GM18873 (cell line): Measurements from ENCODE around the gene LARP4B.

Experiments used
- ATAC-seq: cut with Tn5 transposase; IDR thresholded peaks from one replicate; pipeline ENCODE4 v1.9.1; 2021; ENCODE audit warnings: mild to moderate bottlenecking, moderate library complexity, moderate number of reproducible peaks; ENCODE audit not compliant: unreplicated experiment, low FRiP score

The LARP4B gene

GRCh38 chr10:812787-813186 lies 118.7 kb downstream of the LARP4B start:
- no peak for ATAC-seq

DNA sequence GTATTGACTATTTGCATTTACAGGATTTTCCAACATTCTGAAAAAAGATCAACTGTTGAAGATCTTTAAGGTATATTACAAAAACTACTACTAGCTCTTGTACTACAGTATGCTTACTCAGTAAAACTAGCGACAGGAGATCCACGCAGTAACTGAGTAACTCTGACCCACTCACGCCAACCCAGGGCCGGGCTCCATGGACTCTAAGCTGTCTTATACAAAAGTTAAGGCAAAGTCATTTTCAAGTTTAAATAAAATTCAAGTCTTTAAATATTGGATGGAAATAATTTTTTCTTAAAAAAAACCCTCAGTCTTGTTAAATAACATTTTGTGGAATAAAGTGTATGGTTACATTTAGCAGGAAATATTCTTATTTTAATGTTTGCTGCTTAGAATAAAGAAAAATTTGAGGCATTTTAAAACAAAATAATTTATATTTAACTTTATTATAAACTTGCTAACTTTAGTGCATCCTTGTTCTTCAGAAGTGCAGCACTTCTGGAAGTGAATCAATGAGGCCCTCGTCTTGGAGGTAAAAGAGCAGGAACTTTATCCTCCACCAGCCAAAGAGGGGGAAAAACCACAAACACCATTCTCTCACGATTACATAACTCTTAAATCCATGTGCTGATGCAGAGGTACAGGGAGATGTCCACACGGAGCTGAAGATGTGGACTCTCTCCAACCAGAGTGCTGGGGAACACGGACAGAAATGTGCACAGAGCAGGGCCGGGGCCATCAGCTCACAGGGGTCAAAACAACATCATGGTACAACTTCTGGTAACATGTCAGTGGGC lies 119.9 kb downstream of the LARP4B start:
- ATAC-seq: no peak

DNA sequence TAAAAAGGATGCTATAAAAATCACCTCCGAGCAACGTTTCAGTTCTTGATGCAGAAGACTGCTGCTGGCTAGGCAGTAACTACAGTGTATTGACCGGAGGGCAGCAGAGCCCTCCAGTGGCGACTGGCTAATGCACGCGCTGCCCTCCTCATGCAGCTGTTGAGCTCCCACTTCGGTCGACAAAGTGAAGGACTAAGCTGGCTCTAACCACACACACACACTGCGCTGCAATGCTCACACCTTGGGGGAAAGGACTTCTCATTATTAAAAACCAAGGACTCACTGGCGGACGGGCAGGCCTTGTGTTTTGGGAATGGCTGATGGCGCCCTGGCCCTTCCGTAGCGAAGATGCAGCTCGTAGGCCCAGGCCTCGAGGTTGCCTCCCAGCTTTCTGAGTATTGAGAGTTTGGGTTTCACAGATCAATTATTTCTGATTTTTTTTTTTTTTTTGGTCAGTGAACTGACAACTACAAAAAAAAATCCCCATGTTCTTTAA lies 121.1 kb downstream of the LARP4B start:
- no peak for ATAC-seq

GRCh38 chr10:809671-810350 lies 121.7 kb downstream of the LARP4B start:
- ATAC-seq: no peak

- no peak for ATAC-seq
These were observed 123.5 kb downstream of the LARP4B start for GRCh38 chr10:807958-808353.

GRCh38 chr10:807163-807957 lies 124.1 kb downstream of the LARP4B start:
- no peak for ATAC-seq

GRCh38 chr10:806451-807162 lies 124.9 kb downstream of the LARP4B start:
- no peak for ATAC-seq

- no peak for ATAC-seq
These were observed 125.7 kb downstream of the LARP4B start for GRCh38 chr10:805620-806305.

DNA sequence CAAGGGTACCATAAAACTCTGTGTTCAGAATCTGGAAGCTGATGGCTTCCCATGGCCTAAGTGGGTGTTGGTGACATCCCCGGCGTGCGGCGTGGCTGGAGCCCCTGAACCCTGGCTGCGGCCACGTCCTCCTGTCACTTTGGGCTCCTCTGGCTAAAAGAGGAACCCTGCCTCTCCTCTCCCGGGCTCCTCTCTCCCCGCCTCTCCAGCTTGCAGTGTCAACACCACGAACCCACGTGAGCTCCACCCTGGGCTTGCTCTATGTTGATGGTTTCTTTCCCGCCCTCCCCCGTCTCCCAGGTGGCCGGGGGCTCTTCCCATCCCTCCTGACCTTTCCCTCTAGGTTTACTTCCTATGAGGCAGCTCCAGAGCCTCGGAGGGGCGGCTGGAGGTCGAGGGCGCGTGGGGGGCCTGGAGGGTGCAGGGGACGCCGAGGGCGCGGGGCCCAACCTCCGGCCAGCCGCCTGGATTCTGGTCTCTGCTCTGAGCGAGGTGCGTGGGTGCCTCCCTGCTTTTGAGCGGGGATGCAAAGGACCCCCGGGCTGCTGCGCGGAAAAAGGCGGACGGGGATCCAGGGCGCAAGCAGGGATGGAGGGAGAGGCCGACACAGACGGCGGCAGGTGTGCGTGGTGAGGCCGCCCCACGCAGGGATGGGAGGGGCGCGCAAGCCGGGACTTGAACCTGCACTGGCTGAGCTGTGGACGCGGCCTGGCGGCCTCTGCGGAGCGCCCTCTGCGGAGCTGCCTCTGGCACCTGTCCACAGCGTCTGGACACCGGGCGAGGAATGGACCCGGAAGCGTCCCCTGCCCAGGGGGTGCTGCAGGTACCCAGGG lies 126.5 kb downstream of the LARP4B start:
- ATAC-seq: no peak

- ATAC-seq: no peak
These were observed 127.2 kb downstream of the LARP4B start for GRCh38 chr10:804191-804781.

GRCh38 chr10:803041-803741 lies 128.3 kb downstream of the LARP4B start:
- no peak for ATAC-seq

DNA sequence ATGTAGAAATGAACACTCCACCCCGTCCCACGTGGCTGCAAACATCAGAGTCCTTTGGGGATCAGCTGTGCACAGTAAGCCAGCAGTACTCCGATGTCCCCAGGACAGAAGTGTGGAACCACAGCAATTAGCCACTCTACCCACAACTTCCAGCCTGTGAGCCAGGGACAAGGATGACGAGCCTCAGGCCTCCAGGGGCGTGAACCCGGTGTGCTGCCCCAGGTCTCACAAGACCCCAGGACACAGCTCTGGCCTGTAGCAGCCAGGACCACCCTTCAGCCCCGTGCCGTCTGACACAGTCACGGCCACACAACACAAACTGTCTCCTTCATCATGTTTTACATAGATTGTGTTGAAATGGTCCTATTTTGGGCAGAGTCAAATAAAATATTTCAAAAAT lies 129.0 kb downstream of the LARP4B start:
- ATAC-seq: no peak

DNA sequence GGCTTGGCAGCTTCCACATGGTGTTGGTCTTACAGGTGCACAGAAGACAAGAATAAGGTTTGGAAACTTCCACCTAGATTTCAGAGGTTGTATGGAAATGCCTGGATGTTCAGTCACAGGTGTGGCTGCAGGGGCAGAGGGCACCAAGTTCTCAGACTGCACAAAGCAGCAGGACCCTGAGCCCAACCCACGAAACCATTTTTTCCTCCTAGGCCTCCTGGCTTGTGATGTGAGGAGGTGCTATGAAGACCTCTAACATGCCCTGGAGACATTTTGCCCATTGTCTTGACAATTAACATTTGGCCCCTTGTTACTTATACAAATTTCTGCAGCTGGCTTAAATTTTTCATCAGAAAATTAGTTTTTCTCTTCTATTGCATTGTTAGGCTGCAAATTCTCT lies 134.3 kb downstream of the LARP4B start:
- no peak for ATAC-seq

DNA sequence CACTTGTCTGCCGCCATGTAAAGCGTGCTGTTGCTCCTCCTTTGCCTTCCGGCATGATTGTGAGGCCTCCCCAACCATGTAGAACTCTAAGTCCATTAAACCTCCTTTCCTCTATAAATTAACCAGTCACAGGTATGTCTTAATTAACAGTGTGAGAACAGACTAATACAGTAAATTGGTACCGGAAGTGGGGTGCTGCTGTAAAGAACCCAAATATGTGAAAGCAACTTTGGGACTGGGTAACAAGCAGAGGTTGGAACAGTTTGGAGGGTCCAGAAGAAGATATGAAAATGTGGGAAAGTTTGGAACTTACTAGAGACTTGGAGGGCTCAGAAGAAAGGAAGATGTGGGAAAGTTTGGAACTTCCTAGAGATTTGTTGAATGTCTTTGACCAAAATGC lies 135.3 kb downstream of the LARP4B start:
- no peak for ATAC-seq

DNA sequence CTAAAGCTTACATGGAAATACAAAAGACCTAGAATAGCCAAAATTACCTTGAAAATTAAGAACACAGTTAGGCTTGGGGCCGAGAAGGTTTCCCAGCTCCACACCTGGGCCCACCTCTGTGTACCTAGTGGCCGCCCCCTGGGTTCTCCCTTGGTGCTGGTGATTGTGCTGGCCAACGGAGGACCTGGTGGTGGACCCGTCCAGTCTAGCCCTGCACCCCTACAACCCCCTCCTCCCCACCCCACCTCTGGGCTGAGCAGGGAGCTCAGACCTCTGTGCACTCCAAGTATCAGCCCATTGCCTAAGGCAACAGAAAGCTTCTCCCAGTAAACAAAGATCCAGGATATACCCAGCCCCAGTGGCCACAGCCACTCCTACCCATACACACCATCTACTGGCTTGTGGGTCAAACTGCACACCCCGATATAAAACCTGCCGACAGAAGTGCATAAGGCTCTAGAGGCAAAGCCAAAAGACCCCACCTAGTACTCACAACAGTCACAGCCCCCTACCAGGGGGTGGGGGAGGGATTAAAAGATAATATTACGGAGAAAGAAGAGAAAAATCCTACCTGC lies 137.0 kb downstream of the LARP4B start:
- ATAC-seq: no peak

- ATAC-seq: no peak
These were observed 138.8 kb downstream of the LARP4B start for GRCh38 chr10:792792-793100.

DNA sequence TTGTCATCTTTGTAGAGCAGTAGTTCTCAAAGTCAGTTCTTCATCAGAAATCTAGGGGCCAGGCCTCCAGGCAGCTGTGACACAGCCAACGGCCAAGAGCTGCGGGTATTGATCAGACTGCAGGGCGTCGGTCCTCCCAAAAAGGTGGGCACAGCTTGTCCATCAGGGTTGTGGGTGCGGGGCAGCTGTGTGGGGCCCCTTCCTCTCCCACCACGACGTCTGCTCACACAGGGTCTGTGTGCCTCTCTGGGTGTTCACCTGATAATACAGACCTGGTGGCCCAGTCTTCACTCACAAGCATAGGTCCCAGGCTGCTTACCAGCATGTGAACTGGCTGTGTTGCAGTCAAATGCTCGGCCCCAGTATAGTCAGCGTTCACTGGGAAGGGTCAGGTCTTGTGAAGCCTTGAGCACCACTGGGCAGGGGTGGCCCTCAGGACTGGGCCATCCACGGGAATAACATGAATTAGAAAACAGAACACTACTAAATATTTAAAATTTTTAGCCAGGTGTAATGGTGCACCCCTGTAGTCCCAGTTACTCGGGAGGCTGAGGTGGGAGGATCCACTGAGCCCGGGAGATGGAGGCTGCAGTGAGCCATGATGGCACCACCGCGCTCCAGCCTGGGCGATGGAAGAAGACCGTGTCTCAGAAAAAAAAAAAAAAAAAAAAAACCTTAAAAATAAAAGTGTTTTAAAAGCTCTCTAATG lies 139.3 kb downstream of the LARP4B start:
- no peak for ATAC-seq
